Upper lobe of left lung (tissue), 4 donors: Measurements from ENCODE around the gene SUN1.
"Not testable (repeated sequence)": the region's sequence is repeated elsewhere in the genome, so short reads cannot be mapped to it uniquely, and the experiment has no call there.

Experiments used
- CTCF ChIP-seq, 6 experiments: fragments of 450-650 bp in 4 of 6; fragments of 200-600 bp in 2 of 6; sonication (generic) in 2 of 6; IDR thresholded peaks; one replicate each; pipeline ENCODE4 v1.5.1; 2016 to 2019; ENCODE audit warnings: antibody characterized with exemption in 6 of 6
- EP300 ChIP-seq, 4 donors: sonication (generic); formaldehyde crosslinking; IDR thresholded peaks; one replicate each; pipeline ENCODE4 v1.5.1; 2017; ENCODE audit warnings: antibody characterized with exemption in 4 of 4, control low read depth in 2 of 4
- POLR2A ChIP-seq, 4 donors: fragments of 450-650 bp; IDR thresholded peaks; one replicate each; pipeline ENCODE4 v1.5.1; 2016 to 2017; ENCODE audit warnings: antibody characterized with exemption in 4 of 4, mild to moderate bottlenecking in 2 of 4
- POLR2AphosphoS5 ChIP-seq, 2 donors: sonication (generic); formaldehyde crosslinking; IDR thresholded peaks; one replicate each; pipeline ENCODE4 v1.5.1; 2017; ENCODE audit warnings: antibody characterized with exemption in 2 of 2

- not testable (repeated sequence) for TF ChIP-seq CTCF, POLR2A, POLR2AphosphoS5, EP300 (IDR thresholded peaks at IDR 0.05)
Observed at GRCh38 chr7:872685-873084, 40.4 kb downstream of the SUN1 start.
